GOT3 (cell line): ENCODE results near the gene PPP3R1.

Experiments used
- DNase-seq: peaks from one replicate; lab custom pipeline; 2025; ENCODE audit warnings: mixed read lengths; lab: John Stamatoyannopoulos, UW

PPP3R1 gene

GRCh38 chr2:68258851-68259250 is 6.5 kb upstream of the PPP3R1 start:
- no peak for DNase-seq

GRCh38 chr2:68256093-68256450 is 3.7 kb upstream of the PPP3R1 start:
- DNase-seq = no peak

- no peak for DNase-seq
Observed at GRCh38 chr2:68253219-68254068, 1.1 kb upstream of the PPP3R1 start.

GRCh38 chr2:68251855-68252399 is 405 bp downstream of the PPP3R1 start:
- no peak for DNase-seq

- no peak for DNase-seq
Observed at GRCh38 chr2:68251187-68251854, 1.0 kb downstream of the PPP3R1 start.

GRCh38 chr2:68250652-68251186 is 1.6 kb downstream of the PPP3R1 start:
- no peak for DNase-seq

GRCh38 chr2:68250196-68250595 is 2.1 kb downstream of the PPP3R1 start:
- DNase-seq = no peak

GRCh38 chr2:68248806-68249205 is 3.5 kb downstream of the PPP3R1 start:
- DNase-seq = no peak

- DNase-seq = no peak
Observed at GRCh38 chr2:68248361-68248760, 4.0 kb downstream of the PPP3R1 start.

- no peak for DNase-seq
Observed at GRCh38 chr2:68246396-68246795, 5.9 kb downstream of the PPP3R1 start.

- DNase-seq = no peak
Observed at GRCh38 chr2:68245672-68246071, 6.7 kb downstream of the PPP3R1 start.

GRCh38 chr2:68245066-68245465 is 7.3 kb downstream of the PPP3R1 start:
- DNase-seq = no peak

- no peak for DNase-seq
Observed at GRCh38 chr2:68244456-68244855, 7.9 kb downstream of the PPP3R1 start.

GRCh38 chr2:68241732-68242131 is 10.6 kb downstream of the PPP3R1 start:
- no peak for DNase-seq

- DNase-seq = no peak
Observed at GRCh38 chr2:68240446-68240845, 11.9 kb downstream of the PPP3R1 start.

GRCh38 chr2:68238955-68239822 is 13.1 kb downstream of the PPP3R1 start:
- no peak for DNase-seq

- no peak for DNase-seq
Observed at GRCh38 chr2:68237976-68238580, 14.3 kb downstream of the PPP3R1 start.

GRCh38 chr2:68237404-68237803 is 14.9 kb downstream of the PPP3R1 start:
- DNase-seq = no peak

- no peak for DNase-seq
Observed at GRCh38 chr2:68236876-68237275, 15.5 kb downstream of the PPP3R1 start.

GRCh38 chr2:68236103-68236734 is 16.1 kb downstream of the PPP3R1 start:
- DNase-seq = no peak

- no peak for DNase-seq
Observed at GRCh38 chr2:68235090-68235489, 17.2 kb downstream of the PPP3R1 start.
